HG03439 (cell line): ENCODE data around the gene TSPAN14.
A peak's percentile ranks its signal among the peaks of the same experiment; 100 is the strongest.

ENCODE experiments used
- ATAC-seq: cut with Tn5 transposase; IDR thresholded peaks from one replicate; pipeline ENCODE4 v1.9.1; 2021; ENCODE audit warnings: mild to moderate bottlenecking, moderate library complexity; ENCODE audit not compliant: unreplicated experiment

Gene TSPAN14

GRCh38 chr10:80421707-80422536, 32.2 kb upstream of the TSPAN14 start:
- ATAC-seq, result peak; percentile 89

- ATAC-seq, result no peak
These were observed 28.2 kb upstream of the TSPAN14 start for GRCh38 chr10:80425901-80426300.

GRCh38 chr10:80427541-80427940, 26.6 kb upstream of the TSPAN14 start:
- ATAC-seq, result no peak

GRCh38 chr10:80429521-80429973, 24.6 kb upstream of the TSPAN14 start:
- no peak for ATAC-seq

GRCh38 chr10:80433134-80433533, 21.0 kb upstream of the TSPAN14 start:
- no peak for ATAC-seq

- no peak for ATAC-seq
These were observed 17.5 kb upstream of the TSPAN14 start for GRCh38 chr10:80436446-80437098.

- no peak for ATAC-seq
These were observed 16.9 kb upstream of the TSPAN14 start for GRCh38 chr10:80437227-80437626.

- no peak for ATAC-seq
These were observed 12.3 kb upstream of the TSPAN14 start for GRCh38 chr10:80441831-80442230.

- no peak for ATAC-seq
These were observed 11.2 kb upstream of the TSPAN14 start for GRCh38 chr10:80442879-80443278.

GRCh38 chr10:80443531-80443974, 10.6 kb upstream of the TSPAN14 start:
- ATAC-seq, result peak; percentile 70

GRCh38 chr10:80444124-80444523, 10.0 kb upstream of the TSPAN14 start:
- no peak for ATAC-seq

- peak; percentile 68 for ATAC-seq
These were observed 9.3 kb upstream of the TSPAN14 start for GRCh38 chr10:80444646-80445319.

- ATAC-seq, result no peak
These were observed 6.5 kb upstream of the TSPAN14 start for GRCh38 chr10:80447436-80448190.

- no peak for ATAC-seq
These were observed 5.7 kb upstream of the TSPAN14 start for GRCh38 chr10:80448209-80448942.

- ATAC-seq, result no peak
These were observed 4.6 kb upstream of the TSPAN14 start for GRCh38 chr10:80449520-80449919.

GRCh38 chr10:80451132-80451531, 3.0 kb upstream of the TSPAN14 start:
- no peak for ATAC-seq

- ATAC-seq, result no peak
These were observed 2.0 kb upstream of the TSPAN14 start for GRCh38 chr10:80452069-80452468.

GRCh38 chr10:80452640-80453039, 1.5 kb upstream of the TSPAN14 start:
- no peak for ATAC-seq

- ATAC-seq, result no peak
These were observed 861 bp upstream of the TSPAN14 start for GRCh38 chr10:80453056-80453841.
